ENCODE measurements around the gene PUDP.
A peak's percentile ranks its signal among the peaks of the same experiment; 100 is the strongest.
"Not testable (repeated sequence)": the region's sequence is repeated elsewhere in the genome, so short reads cannot be mapped to it uniquely, and the experiment has no call there.

The PUDP gene

DNA sequence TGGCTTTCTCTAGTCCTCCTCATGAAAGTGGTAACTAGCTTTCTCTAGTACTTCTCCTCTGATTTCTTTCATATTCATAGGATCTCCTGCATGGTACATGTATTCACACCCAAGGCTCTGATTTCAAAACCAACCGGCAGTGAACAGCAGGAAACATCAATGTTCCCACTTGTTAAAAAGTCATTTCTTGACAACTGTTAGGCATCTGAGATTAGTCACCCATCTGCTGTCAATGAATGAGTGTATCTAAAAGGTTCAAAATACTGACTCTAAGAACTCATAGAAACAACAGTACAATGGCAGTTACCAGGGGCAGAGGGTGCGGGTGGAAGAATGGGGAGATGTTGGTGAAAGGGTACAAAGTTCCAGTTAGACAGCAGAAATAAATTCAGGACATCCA is 31.5 kb upstream of the PUDP start:
- no peak for DNase-seq (ENCODE audit: low read depth)
- H3K4me3 ChIP-seq (ENCODE audit: low read depth, low read length), result no peak overlapping the region
- TF ChIP-seq, protein P1, sequence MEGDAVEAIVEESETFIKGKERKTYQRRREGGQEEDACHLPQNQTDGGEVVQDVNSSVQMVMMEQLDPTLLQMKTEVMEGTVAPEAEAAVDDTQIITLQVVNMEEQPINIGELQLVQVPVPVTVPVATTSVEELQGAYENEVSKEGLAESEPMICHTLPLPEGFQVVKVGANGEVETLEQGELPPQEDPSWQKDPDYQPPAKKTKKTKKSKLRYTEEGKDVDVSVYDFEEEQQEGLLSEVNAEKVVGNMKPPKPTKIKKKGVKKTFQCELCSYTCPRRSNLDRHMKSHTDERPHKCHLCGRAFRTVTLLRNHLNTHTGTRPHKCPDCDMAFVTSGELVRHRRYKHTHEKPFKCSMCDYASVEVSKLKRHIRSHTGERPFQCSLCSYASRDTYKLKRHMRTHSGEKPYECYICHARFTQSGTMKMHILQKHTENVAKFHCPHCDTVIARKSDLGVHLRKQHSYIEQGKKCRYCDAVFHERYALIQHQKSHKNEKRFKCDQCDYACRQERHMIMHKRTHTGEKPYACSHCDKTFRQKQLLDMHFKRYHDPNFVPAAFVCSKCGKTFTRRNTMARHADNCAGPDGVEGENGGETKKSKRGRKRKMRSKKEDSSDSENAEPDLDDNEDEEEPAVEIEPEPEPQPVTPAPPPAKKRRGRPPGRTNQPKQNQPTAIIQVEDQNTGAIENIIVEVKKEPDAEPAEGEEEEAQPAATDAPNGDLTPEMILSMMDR (conservative IDR thresholded peaks at IDR 0.05; ENCODE audit: low read depth, low read length), result no peak

DNA sequence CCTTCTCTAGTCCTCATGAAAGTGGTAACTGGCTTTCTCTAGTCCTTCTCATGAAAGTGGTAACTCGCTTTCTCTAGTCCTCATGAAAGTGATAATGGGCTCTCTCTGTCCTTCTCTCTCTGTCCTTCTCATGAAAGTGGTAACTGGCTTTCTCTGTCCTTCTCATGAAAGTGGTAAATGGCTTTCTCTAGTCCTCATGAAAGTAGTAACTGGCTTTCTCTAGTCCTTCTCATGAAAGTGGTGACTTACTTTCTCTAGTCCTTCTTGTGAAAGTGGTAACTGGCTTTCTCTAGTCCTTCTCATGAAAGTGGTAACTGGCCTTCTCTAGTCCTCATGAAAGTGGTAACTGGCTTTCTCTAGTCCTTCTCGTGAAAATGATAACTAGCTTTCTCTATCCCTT is 30.9 kb upstream of the PUDP start:
- not testable (repeated sequence) for H3K4me3 ChIP-seq (ENCODE audit: low read depth, low read length); DNase-seq (ENCODE audit: low read depth)

DNA sequence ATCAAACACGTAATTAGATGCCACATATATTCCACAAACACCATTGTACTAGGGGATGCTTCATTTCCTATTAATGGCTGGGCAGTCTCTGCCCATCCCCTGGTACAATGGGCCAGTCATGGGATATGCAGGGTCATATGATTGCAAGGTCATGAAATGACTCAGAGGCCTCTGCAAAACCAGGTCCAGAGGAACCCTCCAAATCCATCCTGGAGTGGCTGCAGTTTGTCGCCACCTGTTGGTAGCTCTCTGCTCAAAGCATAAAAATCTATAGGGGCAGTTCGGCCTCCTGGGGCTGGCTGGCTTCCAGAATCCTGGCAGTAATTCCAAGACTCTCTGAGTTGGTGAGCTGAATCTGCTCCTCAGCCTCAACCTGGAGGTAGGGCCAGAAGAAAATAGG is 22.9 kb upstream of the PUDP start:
- no peak overlapping the region for H3K4me3 ChIP-seq (ENCODE audit: low read depth, low read length)
- TF ChIP-seq, protein P1 (conservative IDR thresholded peaks at IDR 0.05; ENCODE audit: low read depth, low read length), result peak; percentile 50
- DNase-seq (ENCODE audit: low read depth), result peak; percentile 35

DNA sequence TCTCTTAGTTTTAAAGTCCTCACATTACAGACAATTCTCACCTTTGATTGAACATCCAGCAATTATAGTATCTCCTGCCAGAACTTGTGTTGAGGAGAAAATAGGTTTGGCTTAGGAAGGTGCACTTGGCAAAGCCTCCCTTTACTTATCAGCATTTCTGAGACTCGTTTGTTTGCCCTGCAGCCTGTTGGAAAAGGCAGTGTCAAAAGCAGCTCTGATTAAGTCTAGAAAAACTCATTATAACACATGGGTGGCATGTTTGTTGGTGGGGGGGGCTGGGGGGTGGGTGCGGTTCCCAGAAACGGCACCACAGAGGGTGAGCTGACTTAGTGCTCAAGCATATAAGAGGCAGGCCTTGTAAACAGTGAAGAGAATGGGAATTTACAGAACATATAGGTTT is 21.7 kb upstream of the PUDP start:
- no peak for DNase-seq (ENCODE audit: low read depth)
- H3K4me3 ChIP-seq (ENCODE audit: low read depth, low read length), result no peak overlapping the region
- TF ChIP-seq, protein P1 (conservative IDR thresholded peaks at IDR 0.05; ENCODE audit: low read depth, low read length), result no peak

DNA sequence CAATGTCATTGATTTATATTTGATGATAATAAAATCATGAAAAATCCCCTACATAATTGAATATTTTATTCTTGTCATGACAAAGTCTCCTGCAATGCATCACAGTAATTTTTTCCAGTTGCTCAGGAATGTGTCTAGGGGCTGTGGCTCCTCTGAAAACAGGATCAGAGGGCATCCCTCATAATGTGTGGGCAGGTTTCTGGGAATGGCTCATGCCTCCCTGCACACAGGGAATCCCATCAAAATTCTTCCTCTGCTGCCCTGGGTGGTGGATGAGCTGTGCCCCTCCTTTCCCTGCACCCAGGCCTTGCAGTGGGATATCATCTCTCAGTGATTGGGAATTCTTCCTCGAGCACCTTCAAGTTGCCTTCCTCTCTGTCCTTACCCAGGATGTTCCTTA is 20.4 kb upstream of the PUDP start:
- H3K4me3 ChIP-seq (ENCODE audit: low read depth, low read length), result no peak overlapping the region
- TF ChIP-seq, protein P1 (conservative IDR thresholded peaks at IDR 0.05; ENCODE audit: low read depth, low read length), result no peak
- no peak for DNase-seq (ENCODE audit: low read depth)

DNA sequence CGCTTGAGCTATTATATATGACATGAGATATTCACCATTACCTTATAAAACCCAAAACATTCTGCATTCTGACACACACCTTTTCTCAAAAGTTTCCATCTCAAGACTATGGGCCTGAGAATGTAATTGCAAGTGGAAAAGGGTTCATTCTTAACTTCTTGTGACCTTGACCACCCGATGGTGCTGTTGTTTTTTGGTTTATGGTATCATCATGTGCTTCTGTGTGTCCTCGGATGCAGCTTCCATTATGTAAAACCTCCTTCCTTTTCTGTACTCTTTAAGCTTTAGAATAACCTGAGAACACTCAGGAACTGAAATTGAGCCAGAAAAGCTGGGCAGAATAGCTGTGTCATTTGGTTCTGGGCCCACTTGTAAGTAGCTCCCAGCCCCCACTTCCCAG is 16.2 kb upstream of the PUDP start:
- no peak for DNase-seq (ENCODE audit: low read depth)
- no peak overlapping the region for H3K4me3 ChIP-seq (ENCODE audit: low read depth, low read length)
- TF ChIP-seq, protein P1 (conservative IDR thresholded peaks at IDR 0.05; ENCODE audit: low read depth, low read length), result no peak

DNA sequence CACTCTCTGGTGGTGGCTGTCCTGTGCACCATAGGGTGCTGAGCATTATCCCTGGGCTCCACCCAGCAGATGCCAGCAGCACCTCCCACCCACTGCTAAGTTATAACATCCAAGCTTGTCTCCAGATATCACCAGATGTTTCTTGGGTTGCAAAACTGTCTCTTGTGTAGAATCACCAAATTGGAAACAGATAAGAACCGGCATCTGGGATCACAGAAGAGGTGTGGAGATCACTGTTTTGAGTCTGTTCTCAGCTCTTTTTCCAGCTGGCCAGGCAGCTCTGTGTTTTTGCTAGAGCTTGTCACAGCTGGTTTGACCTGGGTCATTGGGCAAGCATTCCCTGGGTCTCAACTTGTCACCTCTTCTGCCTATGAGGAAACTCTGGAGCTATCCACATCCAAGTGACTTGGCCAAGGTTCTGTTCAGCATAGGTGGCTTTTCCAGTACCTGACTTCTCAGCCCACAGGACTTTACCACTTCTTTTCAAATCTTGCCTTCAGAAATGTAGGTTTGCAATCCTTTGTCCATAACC is 15.3 kb upstream of the PUDP start:
- H3K4me3 ChIP-seq (ENCODE audit: low read depth, low read length), result no peak overlapping the region
- DNase-seq (ENCODE audit: low read depth), result no peak
- TF ChIP-seq, protein P1 (conservative IDR thresholded peaks at IDR 0.05; ENCODE audit: low read depth, low read length), result no peak

Measured in choroid plexus epithelial cell (primary cell).